Tibial nerve (tissue), 4 donors: ENCODE results near the gene PNPLA2. TPM values are rescaled to one million over a fixed set of nuclear protein-coding genes. Genes with fewer than 3 reads are reported as not detected.

Experiments
- DNase-seq, 2 donors: peaks; one replicate each; pipeline ENCODE4 v3.0.0-alpha.2; 2019; ENCODE audit warnings: low spot score in 2 of 2
- H3K27ac ChIP-seq, 4 donors: fragments of 200-600 bp; sonication (generic) in 3 of 4; one replicate each; pipeline ENCODE4 v1.5.1; 2017 to 2019; ENCODE audit warnings: mild to moderate bottlenecking in 1 of 4
- H3K27me3 ChIP-seq, 2 donors: fragments of 200-600 bp; sonication (generic) in 1 of 2; one replicate each; pipeline versions ENCODE4 v1.5.1 to v1.6.0; 2017 to 2019
- H3K36me3 ChIP-seq, 3 donors: fragments of 200-600 bp; sonication (generic); one replicate each; pipeline ENCODE4 v1.5.1; 2018 to 2019
- H3K4me1 ChIP-seq, 4 donors: fragments of 200-600 bp; sonication (generic) in 3 of 4; one replicate each; pipeline ENCODE4 v1.5.1; 2017 to 2019
- H3K4me3 ChIP-seq, 4 donors: fragments of 200-600 bp; sonication (generic) in 3 of 4; one replicate each; pipeline ENCODE4 v1.5.1; 2017 to 2019; ENCODE audit warnings: mild to moderate bottlenecking in 1 of 4, moderate library complexity in 1 of 4
- H3K9me3 ChIP-seq, 4 donors: fragments of 200-600 bp; sonication (generic) in 3 of 4; one replicate each; pipeline ENCODE4 v1.5.1; 2017 to 2019
- CTCF ChIP-seq, 5 experiments: fragments of 200-600 bp in 3 of 5; fragments of 450-650 bp in 2 of 5; sonication (generic) in 3 of 5; IDR thresholded peaks; one replicate each; pipeline ENCODE4 v1.5.1; 2016 to 2019; ENCODE audit warnings: antibody characterized with exemption in 5 of 5, mild to moderate bottlenecking in 3 of 5, moderate library complexity in 2 of 5
- EP300 ChIP-seq, 2 donors: sonication (generic); formaldehyde crosslinking; IDR thresholded peaks; one replicate each; pipeline ENCODE4 v1.6.1; 2017; ENCODE audit warnings: antibody characterized with exemption in 2 of 2, mild to moderate bottlenecking in 1 of 2
- POLR2A ChIP-seq, 2 donors: fragments of 450-650 bp; IDR thresholded peaks; one replicate each; pipeline ENCODE4 v1.6.1; 2017; ENCODE audit warnings: antibody characterized with exemption in 2 of 2, mild to moderate bottlenecking in 2 of 2, moderate library complexity in 2 of 2
- WGBS, 2 donors: methylation state at CpG; one replicate each; pipeline ENCODE4 v1.1.5; 2018; 5-methylcytosine and 5-hydroxymethylcytosine counted together
- total RNA-seq, 4 donors: library from RNA; depleted of rRNA; stranded (reverse); fragments of >200 nt; gene quantifications; one replicate each; pipeline ENCODE4 v1.1.0, GENCODE V29; 2016

PNPLA2 gene
- total RNA-seq, 4 donors from 2014 or later = 136 to 314 (median 187) TPM

GRCh38 chr11:847876-848275 lies 29.2 kb downstream of the PNPLA2 start:
- peaks cover 0 to 15% of the 10 kb centered on the region in 2 donors for H3K27me3 ChIP-seq
- WGBS, 2 donors = 80 to 91% methylated on average over 8 to 15 of the region's 18 CpGs
- H3K4me1 ChIP-seq = peaks cover 0 to 90% (median 48%) of the 10 kb centered on the region in 4 donors
- H3K9me3 ChIP-seq = no peaks in the 10 kb centered on the region
- H3K36me3 ChIP-seq = peaks cover 0 to 18% (median 0%) of the 10 kb centered on the region in 3 donors
- no peak overlapping the region for H3K4me3 ChIP-seq
- DNase-seq = no peak
- no peak for TF ChIP-seq CTCF (IDR thresholded peaks at IDR 0.05)
- TF ChIP-seq POLR2A (IDR thresholded peaks at IDR 0.05) = no peak
- no peak for TF ChIP-seq EP300 (IDR thresholded peaks at IDR 0.05)
- H3K27ac ChIP-seq = no peak overlapping the region

GRCh38 chr11:848380-848931 lies 29.7 kb downstream of the PNPLA2 start:
- H3K4me3 ChIP-seq = peak overlapping the region in 1 of 4 donors; percentile 54
- no peak for DNase-seq
- H3K9me3 ChIP-seq = no peaks in the 10 kb centered on the region
- peak overlapping the region in 1 of 4 donors; percentile 27 for H3K27ac ChIP-seq
- peaks cover 0 to 15% of the 10 kb centered on the region in 2 donors for H3K27me3 ChIP-seq
- H3K4me1 ChIP-seq = peaks cover 0 to 95% (median 45%) of the 10 kb centered on the region in 4 donors
- TF ChIP-seq EP300 (IDR thresholded peaks at IDR 0.05) (no peak), CTCF (IDR thresholded peaks at IDR 0.05) (peak; percentile 85 to 91 (median 88))
- WGBS, 2 donors = 30 to 32% methylated on average over 13 to 14 of the region's 14 CpGs
- peaks cover 0 to 18% (median 0%) of the 10 kb centered on the region in 3 donors for H3K36me3 ChIP-seq

DNA sequence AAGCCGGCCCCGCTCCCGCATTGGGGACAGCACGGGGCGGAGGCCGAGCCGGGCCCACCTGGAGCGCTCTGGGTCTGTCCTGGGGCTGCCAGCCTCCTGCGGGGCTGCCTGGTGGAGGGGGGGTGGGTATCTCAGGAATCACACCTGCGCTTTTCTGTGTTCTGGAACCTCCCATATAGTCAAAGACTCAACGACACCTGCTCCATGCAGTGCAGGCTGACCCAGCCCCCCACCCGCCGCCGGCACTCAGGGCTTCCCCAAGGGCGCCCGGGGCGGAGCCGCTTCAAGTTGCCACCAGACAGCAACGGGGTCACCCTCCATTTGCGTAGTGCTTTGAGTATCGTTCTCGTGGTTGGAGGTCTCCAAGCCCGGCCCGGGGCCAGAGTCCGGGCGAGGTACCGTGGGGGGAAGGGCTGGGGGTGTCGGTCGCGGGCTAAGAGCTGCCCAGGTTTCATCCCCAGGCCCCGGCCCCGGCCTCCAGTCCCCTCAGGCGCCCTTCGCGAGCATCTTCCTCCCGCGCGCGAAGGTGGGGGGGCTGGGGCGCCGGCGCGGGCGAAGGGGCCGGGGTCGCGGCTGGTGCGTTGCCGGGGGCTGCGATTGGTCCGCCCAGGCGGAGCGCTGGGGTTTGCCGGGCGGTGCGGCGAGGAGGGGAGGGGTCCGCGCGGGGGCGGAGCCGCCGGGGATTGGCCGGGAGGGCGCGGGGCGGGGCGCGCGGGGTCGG lies 30.6 kb downstream of the PNPLA2 start:
- 17 to 30% methylated on average over 8 to 26 of the region's 71 CpGs for WGBS, 2 donors
- Histone ChIP-seq H3K27ac (peak overlapping the region in 1 of 4 donors; percentile 27), H3K9me3 (no peaks in the 10 kb centered on the region), H3K27me3 (peaks cover 0 to 15% of the 10 kb centered on the region in 2 donors), H3K4me3 (peak overlapping the region; percentile 13 to 54 (median 29)), H3K36me3 (peaks cover 0 to 22% (median 0%) of the 10 kb centered on the region in 3 donors), H3K4me1 (peaks cover 0 to 97% (median 44%) of the 10 kb centered on the region in 4 donors)
- TF ChIP-seq EP300 (IDR thresholded peaks at IDR 0.05) (no peak), POLR2A (IDR thresholded peaks at IDR 0.05) (no peak), CTCF (IDR thresholded peaks at IDR 0.05) (no peak)
- DNase-seq = no peak

DNA sequence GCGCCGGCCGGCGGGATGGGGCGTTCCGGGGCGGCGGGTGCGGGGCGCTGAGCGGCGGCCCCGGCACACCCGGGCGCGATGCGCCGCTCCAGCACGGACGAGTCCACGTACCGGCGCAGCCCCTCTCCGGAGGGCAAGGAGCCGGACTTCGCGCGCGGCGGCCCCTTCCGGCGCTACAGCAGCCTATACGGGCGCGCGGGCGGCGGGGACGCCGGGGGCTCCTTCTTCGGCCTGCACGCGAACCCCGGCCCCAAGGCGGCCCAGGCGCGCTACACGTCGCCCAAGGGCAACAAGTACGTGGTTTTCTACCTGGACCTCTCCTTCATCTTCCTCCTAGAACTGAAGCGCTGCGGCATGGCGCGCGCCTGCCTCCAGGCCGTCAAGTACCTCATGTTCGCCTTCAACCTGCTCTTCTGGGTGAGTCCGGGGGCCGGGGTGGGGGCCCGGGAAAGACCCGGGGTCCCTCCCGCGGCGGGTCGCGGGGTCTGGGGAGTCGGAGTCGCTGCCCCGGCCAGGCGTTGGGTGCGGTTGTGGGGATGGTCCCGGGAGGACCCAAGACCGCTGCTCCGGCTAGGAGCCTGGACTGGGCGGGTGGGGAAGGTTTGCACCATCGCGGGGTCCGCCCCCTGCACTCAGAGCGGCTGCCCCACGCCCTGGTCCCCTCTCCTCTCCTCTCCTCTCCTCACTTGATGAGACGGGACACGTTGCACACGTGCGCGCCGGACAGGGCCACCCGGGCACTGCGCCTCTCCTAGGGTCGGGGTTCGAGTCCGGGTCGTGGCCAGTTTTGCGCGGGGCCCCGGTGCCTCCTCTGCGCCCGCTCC lies 31.4 kb downstream of the PNPLA2 start:
- H3K27ac ChIP-seq = peak overlapping the region in 1 of 4 donors; percentile 2
- peaks cover 0 to 24% (median 0%) of the 10 kb centered on the region in 3 donors for H3K36me3 ChIP-seq
- peaks cover 0 to 97% (median 42%) of the 10 kb centered on the region in 4 donors for H3K4me1 ChIP-seq
- H3K27me3 ChIP-seq = peaks cover 0 to 15% of the 10 kb centered on the region in 2 donors
- H3K9me3 ChIP-seq = no peaks in the 10 kb centered on the region
- WGBS, 2 donors = 15 to 38% methylated on average over 42 to 47 of the region's 97 CpGs
- peak overlapping the region in 3 of 4 donors; percentile 15 to 54 (median 16) for H3K4me3 ChIP-seq
- TF ChIP-seq CTCF (IDR thresholded peaks at IDR 0.05) (no peak), EP300 (IDR thresholded peaks at IDR 0.05) (no peak), POLR2A (IDR thresholded peaks at IDR 0.05) (no peak)
- no peak for DNase-seq
